Measurements from ENCODE around the gene SH3RF3.

GRCh38 chr2:109258905-109259540 lies 130.0 kb downstream of the SH3RF3 start:
- TF ChIP-seq POLR2AphosphoS5 (IDR thresholded peaks at IDR 0.05; ENCODE audit: low read depth, low read length) (no peak), POLR2A (IDR thresholded peaks at IDR 0.05; ENCODE audit: low read depth, low read length) (no peak), TAF1 (IDR thresholded peaks at IDR 0.05; ENCODE audit: low read depth, low read length) (no peak)
